SK-N-SH treated with all-trans-retinoic acid at 6 μM for 48 hours (cell line): ENCODE measurements around the gene RNF144A.

Experiments
- ATAC-seq: fragments of 200-7000 bp; cut with Tn5 transposase; 3 replicates; pipeline ENCODE4 v1.9.1; 2020; ENCODE audit warnings: mild to moderate bottlenecking, moderate library complexity
- BACH2 ChIP-seq: fragments of 250-450 bp; sonication (Bioruptor Pico); IDR thresholded peaks from 2 replicates; pipeline ENCODE4 v1.9.0; 2021; ENCODE audit warnings: mild to moderate bottlenecking, borderline replicate concordance
- CREB5 ChIP-seq: fragments of 250-450 bp; sonication (Bioruptor Pico); IDR thresholded peaks from 2 replicates; pipeline ENCODE4 v1.5.1; 2020; ENCODE audit warnings: low read depth, mild to moderate bottlenecking, moderate library complexity
- CSDC2 ChIP-seq: fragments of 250-450 bp; sonication (Bioruptor Pico); IDR thresholded peaks from 2 replicates; pipeline ENCODE4 v1.5.0; 2020; ENCODE audit warnings: mild to moderate bottlenecking, moderate library complexity
- CSRNP3 ChIP-seq: fragments of 250-450 bp; sonication (Bioruptor Pico); IDR thresholded peaks from 2 replicates; pipeline ENCODE4 v1.5.1; 2021; ENCODE audit warnings: mild to moderate bottlenecking, moderate library complexity
- ESRRG ChIP-seq: fragments of 250-450 bp; sonication (Bioruptor Pico); IDR thresholded peaks from 2 replicates; pipeline ENCODE4 v1.6.1; 2021; ENCODE audit warnings: mild to moderate bottlenecking
- GLIS3 ChIP-seq: fragments of 250-450 bp; sonication (Bioruptor Pico); IDR thresholded peaks from 2 replicates; pipeline ENCODE4 v1.5.0; 2020; ENCODE audit warnings: mild to moderate bottlenecking, moderate library complexity
- ISL1 ChIP-seq: fragments of 250-450 bp; sonication (Bioruptor Pico); IDR thresholded peaks from 2 replicates; pipeline ENCODE4 v2.1.2; 2022; ENCODE audit warnings: mild to moderate bottlenecking, moderate library complexity
- OSR1 ChIP-seq: fragments of 250-450 bp; sonication (Bioruptor Pico); IDR thresholded peaks from 2 replicates; pipeline ENCODE4 v1.8.0; 2022; ENCODE audit warnings: moderate library complexity, mild to moderate bottlenecking, inconsistent platforms
- PATZ1 ChIP-seq: fragments of 250-450 bp; sonication (Bioruptor Pico); IDR thresholded peaks from 2 replicates; pipeline ENCODE4 v1.8.0; 2020; ENCODE audit warnings: mild to moderate bottlenecking, moderate library complexity, borderline replicate concordance
- POU6F1 ChIP-seq: fragments of 250-450 bp; sonication (Bioruptor Pico); IDR thresholded peaks from 2 replicates; pipeline ENCODE4 v1.8.0; 2021; ENCODE audit warnings: low read depth, mild to moderate bottlenecking, moderate library complexity, borderline replicate concordance
- PPARA ChIP-seq: fragments of 250-450 bp; sonication (Bioruptor Pico); IDR thresholded peaks from 2 replicates; pipeline ENCODE4 v1.5.0; 2020; ENCODE audit warnings: mild to moderate bottlenecking, borderline replicate concordance
- TCF4 ChIP-seq: fragments of 250-450 bp; sonication (Bioruptor Pico); IDR thresholded peaks from 2 replicates; pipeline ENCODE4 v1.8.0; 2021; ENCODE audit warnings: mild to moderate bottlenecking, moderate library complexity, borderline replicate concordance
- TSHZ2 ChIP-seq: fragments of 250-450 bp; sonication (Bioruptor Pico); IDR thresholded peaks from 2 replicates; pipeline ENCODE4 v1.5.0; 2020; ENCODE audit warnings: mild to moderate bottlenecking, moderate library complexity
- ZFP3 ChIP-seq: fragments of 250-450 bp; sonication (Bioruptor Pico); IDR thresholded peaks from 2 replicates; pipeline ENCODE4 v1.5.0; 2020; ENCODE audit warnings: mild to moderate bottlenecking, moderate library complexity
- ZFP30 ChIP-seq: fragments of 450-650 bp; formaldehyde crosslinking; IDR thresholded peaks from 2 replicates; pipeline ENCODE4 v1.5.0; 2022; ENCODE audit warnings: mild to moderate bottlenecking, moderate library complexity
- ZNF70 ChIP-seq: fragments of 450-650 bp; formaldehyde crosslinking; IDR thresholded peaks from 2 replicates; pipeline ENCODE4 v1.5.0; 2020; ENCODE audit warnings: mild to moderate bottlenecking, moderate library complexity
- ZNF8 ChIP-seq: fragments of 450-650 bp; formaldehyde crosslinking; IDR thresholded peaks from 2 replicates; pipeline ENCODE4 v1.5.0; 2020; ENCODE audit warnings: mild to moderate bottlenecking, moderate library complexity

Gene RNF144A

GRCh38 chr2:6986301-6986911 lies 69.2 kb downstream of the RNF144A start:
- TF ChIP-seq CSRNP3 (CRISPR knock-in tag), result no peak
- 0 out of 2 replicates have a peak, but pooled peaks have one; percentile 40 for TF ChIP-seq CSDC2 (CRISPR knock-in tag)
- no peak for TF ChIP-seq GLIS3 (CRISPR knock-in tag)
- TF ChIP-seq PATZ1 (CRISPR knock-in tag), result no peak
- TF ChIP-seq ZFP3 (CRISPR knock-in tag), result peak; percentile 35; the same call in 1 of the 2 replicates
- no peak for TF ChIP-seq ESRRG
- peak; percentile 65 for ATAC-seq

GRCh38 chr2:6986912-6987361 lies 69.7 kb downstream of the RNF144A start:
- no peak for ATAC-seq
- TF ChIP-seq CREB5 (CRISPR knock-in tag), result no peak
- TF ChIP-seq PATZ1 (CRISPR knock-in tag), result no peak
- TF ChIP-seq ZFP3 (CRISPR knock-in tag), result no peak
- TF ChIP-seq, all 23 proteins: peak for 0

- TF ChIP-seq ZNF8 (CRISPR knock-in tag) (peak; percentile 100), OSR1 (no peak), ZNF70 (CRISPR knock-in tag) (0 out of 2 replicates have a peak, but pooled peaks have one; percentile 11)
- TF ChIP-seq, all 23 proteins: peak for 2
- no peak for ATAC-seq
These were observed 73.7 kb downstream of the RNF144A start for GRCh38 chr2:6990871-6991270.

GRCh38 chr2:6992794-6993228 lies 75.6 kb downstream of the RNF144A start:
- ATAC-seq, result peak; percentile 39
- TF ChIP-seq CSRNP3 (CRISPR knock-in tag), result no peak; the same call in 1 of the 2 replicates
- no peak for TF ChIP-seq ZFP30 (CRISPR knock-in tag)
- TF ChIP-seq CSDC2 (CRISPR knock-in tag), result no peak
- TF ChIP-seq PPARA (CRISPR knock-in tag), result 0 out of 2 replicates have a peak, but pooled peaks have one; percentile 18
- no peak for TF ChIP-seq BACH2 (CRISPR knock-in tag)
- TF ChIP-seq ISL1 (CRISPR knock-in tag), result peak; percentile 55
- TF ChIP-seq TSHZ2 (CRISPR knock-in tag), result peak; percentile 80; the same call in 1 of the 2 replicates
- no peak for TF ChIP-seq ESRRG
- TF ChIP-seq ZNF8 (CRISPR knock-in tag), result peak; percentile 61
- TF ChIP-seq TCF4 (CRISPR knock-in tag), result peak; percentile 97
- TF ChIP-seq POU6F1, result no peak; the same call in 1 of the 2 replicates
- TF ChIP-seq, all 23 proteins: peak for 5
